GM23248 (cell line): ENCODE measurements around the gene SERINC2. TPM values are rescaled to one million over a fixed set of nuclear protein-coding genes. Genes with fewer than 3 reads are reported as not detected.
A peak's percentile ranks its signal among the peaks of the same experiment; 100 is the strongest.
"Not testable (repeated sequence)": the region's sequence is repeated elsewhere in the genome, so short reads cannot be mapped to it uniquely, and the experiment has no call there.

Experiments used
- DNase-seq: peaks from one replicate; pipeline ENCODE4 v3.0.0-alpha.2; 2015
- H2AFZ ChIP-seq: fragments of 200-600 bp; sonication (generic); 2 replicates; pipeline ENCODE4 v1.6.1; 2016; ENCODE audit warnings: antibody characterized with exemption
- H3F3A ChIP-seq: fragments of 200-600 bp; sonication (generic); 2 replicates; pipeline ENCODE4 v1.6.1; 2016; ENCODE audit warnings: mild to moderate bottlenecking, antibody characterized with exemption, mixed run types; ENCODE audit not compliant: insufficient read depth
- H3K27ac ChIP-seq: fragments of 200-600 bp; sonication (generic); 2 replicates; pipeline ENCODE4 v1.5.1; 2016; ENCODE audit warnings: mild to moderate bottlenecking
- H3K27me3 ChIP-seq: fragments of 200-600 bp; sonication (generic); replicated peaks from 2 replicates; pipeline ENCODE4 v1.6.1; 2016; ENCODE audit warnings: mild to moderate bottlenecking; ENCODE audit not compliant: insufficient read depth
- H3K36me3 ChIP-seq: fragments of 200-600 bp; sonication (generic); 2 replicates; pipeline ENCODE4 v1.6.1; 2016; ENCODE audit warnings: low read depth, mild to moderate bottlenecking
- H3K4me1 ChIP-seq: fragments of 200-600 bp; sonication (generic); 2 replicates; pipeline ENCODE4 v1.6.1; 2016; ENCODE audit warnings: mild to moderate bottlenecking; ENCODE audit not compliant: insufficient read depth
- H3K4me2 ChIP-seq: fragments of 200-600 bp; sonication (generic); one replicate; pipeline ENCODE4 v1.6.1; 2016; ENCODE audit warnings: mild to moderate bottlenecking; ENCODE audit not compliant: unreplicated experiment
- H3K4me3 ChIP-seq: fragments of 200-600 bp; sonication (generic); 2 replicates; pipeline ENCODE4 v1.5.1; 2016; ENCODE audit warnings: mild to moderate bottlenecking
- H3K79me2 ChIP-seq: fragments of 200-600 bp; sonication (generic); 2 replicates; pipeline ENCODE4 v1.6.1; 2016; ENCODE audit warnings: mild to moderate bottlenecking; ENCODE audit not compliant: insufficient read depth
- H3K9ac ChIP-seq: fragments of 200-600 bp; sonication (generic); 2 replicates; pipeline ENCODE4 v1.6.1; 2016; ENCODE audit warnings: mild to moderate bottlenecking
- H3K9me2 ChIP-seq: fragments of 200-600 bp; sonication (generic); 2 replicates; pipeline ENCODE4 v1.6.1; 2016; ENCODE audit warnings: mixed run types, mild to moderate bottlenecking, moderate library complexity; ENCODE audit not compliant: insufficient read depth
- H3K9me3 ChIP-seq: fragments of 200-600 bp; sonication (generic); one replicate; pipeline ENCODE4 v1.6.1; 2017; ENCODE audit warnings: low read depth
- H4K20me1 ChIP-seq: fragments of 200-600 bp; sonication (generic); 2 replicates; pipeline ENCODE4 v1.6.0; 2016; ENCODE audit not compliant: insufficient read depth
- EZH2 ChIP-seq: fragments of 200-600 bp; sonication (generic); IDR thresholded peaks from 2 replicates; pipeline ENCODE4 v1.6.1; 2018; ENCODE audit warnings: antibody characterized with exemption, mild to moderate bottlenecking; ENCODE audit not compliant: insufficient read depth, poor library complexity, severe bottlenecking
- EZH2phosphoT487 ChIP-seq: fragments of 200-600 bp; sonication (generic); IDR thresholded peaks from 2 replicates; pipeline ENCODE4 v1.6.1; 2018; ENCODE audit warnings: antibody characterized with exemption, moderate library complexity, mild to moderate bottlenecking, low read depth; ENCODE audit not compliant: insufficient read depth
- WGBS, 2 experiments: methylation state at CpG; one replicate each; pipeline ENCODE4 v1.1.6; 2015 to 2017; ENCODE audit warnings: low lambda C conversion rate in 2 of 2, low coverage in 1 of 2; ENCODE audit errors: missing lambda C conversion rate in 2 of 2; 5-methylcytosine and 5-hydroxymethylcytosine counted together
- in situ Hi-C: fragments of 300-500 bp; cut with MboI; formaldehyde crosslinking; loops from 2 replicates; pipeline ENCODE4 v1.15.0; 2020
- polyA plus RNA-seq: library from polyadenylated mRNA; unstranded; fragments of >200 nt; fragmentation: Nextera tagmentation; extraction: Ambion mirVana; gene quantifications from 2 replicates; pipeline ENCODE4 v1.2.1, GENCODE V29; 2016
- total RNA-seq: library from RNA; depleted of rRNA; stranded (reverse); fragments of >200 nt; shearing (Covaris generic); gene quantifications from 2 replicates; pipeline ENCODE4 v1.2.3, GENCODE V29; 2014

The SERINC2 gene
- total and polyA plus RNA-seq, 2 experiments from 2014 or later, result 50.9 to 96.0 TPM

DNA sequence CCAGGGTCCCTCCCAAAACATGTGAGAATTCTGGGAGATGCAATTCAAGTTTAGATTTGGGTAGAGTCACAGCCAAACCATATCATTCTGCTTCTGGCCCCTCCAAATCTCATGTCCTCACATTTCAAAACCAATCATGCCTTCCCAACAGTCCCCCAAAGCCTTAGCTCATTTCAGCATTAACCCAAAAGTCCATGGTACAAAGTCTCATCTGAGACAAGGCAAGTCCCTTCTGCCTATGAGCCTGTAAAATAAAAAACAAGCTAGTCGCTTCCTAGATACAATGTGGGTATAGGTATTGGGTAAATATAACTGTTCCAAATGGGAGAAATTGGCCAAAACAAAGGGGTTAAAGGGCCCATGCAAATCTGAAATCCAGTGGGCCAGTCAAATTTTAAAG is 59.7 kb downstream of the SERINC2 start:
- H3K4me1 ChIP-seq, H3K27ac ChIP-seq, H2AFZ ChIP-seq, H3K9ac ChIP-seq, H3K9me2 ChIP-seq, H3K79me2 ChIP-seq, H4K20me1 ChIP-seq, in situ Hi-C loops, H3K36me3 ChIP-seq, H3K4me3 ChIP-seq, H3F3A ChIP-seq, DNase-seq, H3K9me3 ChIP-seq, H3K4me2 ChIP-seq: not testable (repeated sequence)
- 76 to 82% methylated on average over 1 of the region's 1 CpG for WGBS, 2 experiments
- peaks cover 39% of the 10 kb centered on the region for H3K27me3 ChIP-seq

DNA sequence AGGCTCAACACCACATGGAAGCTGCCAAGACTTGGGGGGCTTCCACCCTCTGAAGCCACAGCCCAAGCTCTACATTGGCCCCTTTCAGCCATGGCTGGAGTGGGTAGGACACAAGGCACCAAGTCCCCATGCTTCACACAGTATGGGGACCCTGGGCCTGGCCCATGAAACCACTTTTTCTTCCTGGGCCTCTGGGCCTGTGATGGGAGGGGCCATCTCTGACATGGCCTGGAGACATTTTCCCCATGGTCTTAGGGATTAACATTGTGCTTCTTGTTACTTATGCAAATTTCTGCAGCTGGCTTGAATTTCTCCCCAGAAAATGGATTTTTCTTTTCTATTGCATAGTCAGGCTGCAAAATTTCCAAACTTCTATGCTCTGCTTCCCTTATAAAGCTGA is 60.5 kb downstream of the SERINC2 start:
- H3K9me2 ChIP-seq, in situ Hi-C loops, H3F3A ChIP-seq, H3K4me3 ChIP-seq, H3K36me3 ChIP-seq, H3K4me2 ChIP-seq, H2AFZ ChIP-seq, H3K27ac ChIP-seq, H4K20me1 ChIP-seq, H3K9me3 ChIP-seq, H3K79me2 ChIP-seq, H3K4me1 ChIP-seq, DNase-seq, H3K9ac ChIP-seq: not testable (repeated sequence)
- peaks cover 39% of the 10 kb centered on the region for H3K27me3 ChIP-seq

DNA sequence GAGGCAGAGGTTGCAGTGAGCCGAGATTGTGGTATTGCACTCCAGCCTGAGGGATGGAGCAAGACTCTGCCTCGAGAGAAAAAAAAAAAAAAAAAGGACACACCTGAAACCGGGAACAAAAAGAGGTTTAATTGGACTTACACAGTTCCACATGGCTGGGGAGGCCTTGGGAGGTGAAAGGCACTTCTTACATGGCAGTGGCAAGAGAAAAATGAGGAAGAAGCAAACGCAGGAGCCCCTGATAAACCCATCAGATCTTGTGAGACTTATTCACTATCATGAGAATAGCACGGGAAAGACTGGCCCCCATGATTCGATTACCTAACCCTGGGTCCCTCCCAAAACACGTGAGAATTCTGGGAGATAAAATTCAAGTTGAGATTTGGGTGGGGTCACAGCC is 61.6 kb downstream of the SERINC2 start:
- H3K36me3 ChIP-seq, H3K79me2 ChIP-seq, H3K9ac ChIP-seq, H3K4me2 ChIP-seq, in situ Hi-C loops, H3K9me2 ChIP-seq, H3K4me3 ChIP-seq, H3K27ac ChIP-seq, H4K20me1 ChIP-seq, H2AFZ ChIP-seq, H3F3A ChIP-seq, DNase-seq, H3K4me1 ChIP-seq, H3K9me3 ChIP-seq: not testable (repeated sequence)
- 69 to 70% methylated on average over 7 of the region's 7 CpGs for WGBS, 2 experiments
- peaks cover 39% of the 10 kb centered on the region for H3K27me3 ChIP-seq

DNA sequence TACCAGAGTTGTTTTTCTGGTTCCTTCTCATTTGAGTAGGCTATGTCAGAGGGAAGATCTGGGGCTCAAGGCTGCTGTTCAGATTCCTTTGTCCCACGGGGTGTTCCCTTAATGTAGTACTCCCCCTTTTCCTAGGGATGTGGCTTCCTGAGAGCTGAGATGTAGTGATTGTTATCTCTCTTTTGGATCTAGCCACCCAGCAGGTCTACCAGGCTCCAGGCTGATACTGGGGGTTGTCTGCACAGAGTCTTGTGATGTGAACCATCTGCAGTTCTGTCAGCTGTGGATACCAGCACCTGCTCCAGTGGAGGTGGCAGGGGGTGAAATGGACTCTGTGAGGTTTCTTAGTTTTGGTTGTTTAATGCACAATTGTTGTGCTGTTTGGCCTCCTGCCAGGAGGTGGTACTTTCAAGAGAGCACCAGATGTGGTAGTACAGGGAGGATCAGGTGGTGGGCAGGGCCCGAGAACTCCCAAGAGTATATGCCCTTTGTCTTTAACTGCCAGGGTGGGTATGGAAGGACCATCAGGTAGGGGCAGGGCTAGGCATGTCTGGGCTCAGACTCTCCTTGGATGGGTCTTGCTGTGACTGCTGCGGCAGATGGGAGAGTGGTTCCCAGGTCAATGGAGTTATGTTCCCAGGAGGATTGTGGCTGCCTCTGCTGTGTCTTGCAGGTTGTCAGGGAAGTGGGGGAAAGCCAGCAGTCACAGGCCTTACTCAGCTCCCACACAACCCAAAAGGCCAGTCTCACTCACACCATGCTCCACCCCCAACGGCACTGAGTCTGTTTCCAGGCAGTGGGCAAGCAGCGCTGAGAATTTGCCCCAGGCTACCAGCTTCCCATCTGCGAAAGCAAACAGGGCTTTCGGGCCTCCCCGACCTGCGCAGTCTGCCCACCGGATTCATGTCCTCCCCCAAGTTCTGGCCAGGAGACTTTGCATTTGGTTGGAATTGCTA is 64.2 kb downstream of the SERINC2 start:
- peaks cover 25% of the 10 kb centered on the region for H3K27me3 ChIP-seq
- H3K79me2 ChIP-seq, result no peaks in the 10 kb centered on the region
- no peaks in the 10 kb centered on the region for H3K9me2 ChIP-seq
- H3K36me3 ChIP-seq, result no peaks in the 10 kb centered on the region
- peaks cover 1% of the 10 kb centered on the region; the same call in 1 of the 2 replicates for H3K4me1 ChIP-seq
- no peaks in the 10 kb centered on the region for H4K20me1 ChIP-seq
- in situ Hi-C loops, result no loop called here
- peak; percentile 8 for DNase-seq
- H3K27ac ChIP-seq, result no peak overlapping the region
- H3K4me3 ChIP-seq, result no peak overlapping the region
- peaks cover 13% of the 10 kb centered on the region for H3F3A ChIP-seq
- no peak overlapping the region for H3K9ac ChIP-seq
- WGBS, 2 experiments, result 77 to 81% methylated on average over 10 of the region's 10 CpGs
- TF ChIP-seq EZH2phosphoT487 (no peak), EZH2 (no peak)
- H3K4me2 ChIP-seq, result no peak overlapping the region
- H2AFZ ChIP-seq, result no peak overlapping the region
- no peaks in the 10 kb centered on the region for H3K9me3 ChIP-seq

DNA sequence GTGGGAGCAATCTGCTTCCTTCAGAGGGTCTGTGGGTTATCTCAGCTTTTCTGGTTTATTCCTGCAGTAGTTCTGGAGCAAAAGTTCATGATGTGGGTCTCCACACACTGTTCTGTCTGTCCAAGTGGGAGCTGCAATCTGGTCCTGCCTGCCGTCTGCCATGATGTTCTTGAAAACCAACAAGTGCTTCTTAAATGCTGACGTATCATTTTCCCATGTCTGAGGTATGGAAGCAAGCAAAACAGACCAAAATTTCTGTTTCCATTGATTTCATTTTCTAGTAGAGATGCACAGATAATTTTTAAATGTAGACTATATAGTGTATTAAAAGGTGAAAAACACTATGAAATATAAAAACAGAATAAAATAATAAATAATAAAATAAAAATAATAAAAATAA is 65.2 kb downstream of the SERINC2 start:
- H3K27ac ChIP-seq, result no peak overlapping the region
- no peak for TF ChIP-seq EZH2phosphoT487
- TF ChIP-seq EZH2, result no peak
- in situ Hi-C loops, result no loop called here

More for the DNA sequence above, 65.2 kb downstream of the SERINC2 start:
- Histone ChIP-seq H3K4me2 (no peak overlapping the region), H3K9me3 (no peaks in the 10 kb centered on the region), H3K9ac (no peak overlapping the region), H2AFZ (no peak overlapping the region), H3K36me3 (no peaks in the 10 kb centered on the region), H3K9me2 (no peaks in the 10 kb centered on the region), H3K4me3 (no peak overlapping the region), H3K4me1 (peaks cover 11% of the 10 kb centered on the region), H4K20me1 (no peaks in the 10 kb centered on the region), H3K79me2 (no peaks in the 10 kb centered on the region), H3K27me3 (peaks cover 24% of the 10 kb centered on the region), H3F3A (peaks cover 23% of the 10 kb centered on the region)
- no peak for DNase-seq
- 91 to 100% methylated on average over 2 of the region's 2 CpGs for WGBS, 2 experiments
